GM19193 (cell line): ENCODE data around the gene ROBO1.

Source experiments
- POLR2A ChIP-seq: IDR thresholded peaks from 4 replicates; pipeline ENCODE4 v1.6.1; 2011; ENCODE audit not compliant: insufficient read depth, insufficient read length; ENCODE audit errors: extremely low read depth

Gene ROBO1

GRCh38 chr3:78665776-78666469 is 1101.9 kb downstream of the ROBO1 start:
- TF ChIP-seq POLR2A = no peak

GRCh38 chr3:78665101-78665500 is 1102.7 kb downstream of the ROBO1 start:
- TF ChIP-seq POLR2A = no peak

GRCh38 chr3:78660957-78661356 is 1106.8 kb downstream of the ROBO1 start:
- no peak for TF ChIP-seq POLR2A

DNA sequence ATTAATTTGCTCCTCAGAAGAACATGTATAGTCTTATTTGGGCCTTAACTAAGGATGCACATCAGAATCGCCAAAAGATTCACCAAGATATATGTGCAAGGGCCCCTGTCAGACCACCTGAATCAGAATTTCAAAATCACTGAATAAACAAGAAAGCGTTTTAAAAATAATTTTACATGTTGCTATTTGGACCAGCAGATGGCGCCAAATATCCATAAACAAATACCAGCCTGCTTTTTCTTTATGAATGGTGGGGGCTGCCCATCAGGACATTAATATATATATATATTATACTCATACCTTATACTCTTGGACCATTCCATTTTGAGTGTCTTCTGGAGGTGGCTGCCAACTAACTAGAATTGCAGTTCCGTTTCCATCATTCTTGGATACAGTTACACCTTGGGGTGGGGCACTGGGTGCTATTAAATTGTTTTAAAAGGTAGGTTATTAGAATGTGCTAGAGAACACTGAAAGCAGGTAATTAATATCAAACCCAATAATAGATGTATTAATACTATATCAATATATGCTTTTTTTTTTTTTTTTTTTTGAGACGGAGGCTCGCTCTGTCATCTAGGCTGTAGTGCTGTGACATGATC is 1108.3 kb downstream of the ROBO1 start:
- TF ChIP-seq POLR2A = no peak

DNA sequence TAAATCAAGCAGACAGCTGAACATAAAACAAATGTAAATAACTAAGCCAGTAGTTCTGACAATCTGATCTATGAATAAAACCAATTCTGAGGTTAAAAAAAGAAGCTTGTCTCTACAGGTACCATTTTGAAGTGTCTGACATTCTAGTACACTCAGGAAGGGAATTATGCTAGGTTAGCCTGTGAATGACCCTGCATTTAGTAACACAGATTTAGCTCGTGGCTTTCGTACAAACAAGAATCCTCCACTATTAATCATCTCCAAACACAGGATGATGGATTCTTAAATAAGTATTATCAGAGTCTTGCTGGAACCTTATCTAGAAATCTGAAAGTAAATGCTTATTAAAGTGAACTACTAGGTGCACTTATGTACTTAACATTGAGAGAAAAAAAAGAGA is 1120.1 kb downstream of the ROBO1 start:
- TF ChIP-seq POLR2A = no peak

- no peak for TF ChIP-seq POLR2A
Measured at GRCh38 chr3:78645628-78646310, 1122.0 kb downstream of the ROBO1 start.

DNA sequence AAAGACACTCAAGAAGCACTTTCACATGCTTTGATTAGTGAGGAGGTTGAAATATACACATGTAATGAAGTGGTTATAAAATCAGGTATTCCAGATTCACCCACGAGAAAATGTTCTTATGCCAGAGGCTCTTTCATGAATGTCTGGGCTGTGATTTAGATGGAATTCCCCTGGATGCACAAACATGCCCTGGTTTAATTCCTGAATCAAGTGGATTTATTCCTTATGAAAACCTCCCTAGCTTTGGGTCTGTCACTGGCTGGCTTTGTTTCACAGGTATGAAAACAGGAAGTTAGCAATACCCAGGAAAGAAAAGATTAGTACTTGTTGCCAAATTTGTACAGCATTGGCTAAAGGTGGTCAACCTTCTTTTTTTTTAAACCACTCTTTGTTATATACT is 1123.0 kb downstream of the ROBO1 start:
- no peak for TF ChIP-seq POLR2A

- no peak for TF ChIP-seq POLR2A
Measured at GRCh38 chr3:78642226-78643035, 1125.4 kb downstream of the ROBO1 start.

DNA sequence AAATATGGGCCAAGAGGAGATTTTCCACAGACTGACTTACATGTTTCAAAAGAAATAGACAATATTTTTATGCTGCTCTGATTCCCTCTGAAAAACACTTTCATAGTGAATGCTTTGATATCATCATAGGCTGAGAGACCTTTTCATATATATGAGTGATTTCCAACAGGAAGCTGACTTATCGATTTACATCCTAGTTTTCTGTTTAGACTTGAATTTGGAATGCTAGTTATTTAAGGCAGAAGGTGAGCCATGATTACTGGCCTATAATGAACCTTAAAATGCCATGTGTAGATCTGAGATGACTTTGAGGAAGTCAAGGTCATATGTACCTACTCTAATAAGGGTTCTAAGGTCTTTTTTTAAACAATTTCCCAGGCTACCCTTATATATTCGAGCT is 1126.1 kb downstream of the ROBO1 start:
- no peak for TF ChIP-seq POLR2A

- no peak for TF ChIP-seq POLR2A
Measured at GRCh38 chr3:78634316-78634715, 1133.5 kb downstream of the ROBO1 start.

DNA sequence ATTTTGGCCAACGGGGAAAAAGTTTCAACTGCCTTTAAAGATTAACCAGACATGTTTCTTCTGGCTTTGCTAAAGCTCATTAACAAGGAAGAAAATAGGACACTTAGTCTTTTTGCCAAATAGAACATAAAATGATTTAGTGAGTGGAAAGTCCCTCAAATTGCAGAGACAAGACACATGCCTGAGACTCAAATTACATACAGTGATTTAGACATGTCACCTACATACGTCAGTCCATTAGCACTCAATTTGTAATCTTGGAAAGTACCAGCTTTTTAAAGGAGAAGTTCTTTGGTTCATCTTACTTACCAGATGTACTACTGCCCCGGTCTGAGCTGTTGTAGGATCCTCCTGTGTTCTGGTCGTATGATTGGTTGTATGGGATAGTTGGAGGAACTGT is 1134.2 kb downstream of the ROBO1 start:
- no peak for TF ChIP-seq POLR2A

- no peak for TF ChIP-seq POLR2A
Measured at GRCh38 chr3:78632925-78633553, 1134.8 kb downstream of the ROBO1 start.

DNA sequence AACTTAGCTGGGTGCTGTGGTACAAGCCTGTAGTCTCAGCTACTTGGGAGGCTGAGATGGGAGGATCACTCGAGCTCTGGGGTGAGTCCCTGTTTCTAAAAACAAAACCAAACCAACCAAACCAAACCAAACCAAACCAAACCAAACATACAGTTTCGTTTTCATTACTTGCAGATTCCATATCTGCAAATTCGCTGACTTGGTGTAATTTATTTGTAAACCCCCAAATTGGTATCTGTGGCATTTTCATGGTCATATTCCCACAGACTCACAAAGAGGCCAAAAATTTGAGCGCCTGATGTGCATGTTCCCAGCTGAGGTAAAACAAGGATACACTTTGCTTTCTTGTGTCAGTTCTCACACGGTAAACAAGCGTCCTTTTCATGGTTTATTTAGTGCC is 1138.3 kb downstream of the ROBO1 start:
- no peak for TF ChIP-seq POLR2A

- no peak for TF ChIP-seq POLR2A
Measured at GRCh38 chr3:78621061-78621716, 1146.6 kb downstream of the ROBO1 start.

DNA sequence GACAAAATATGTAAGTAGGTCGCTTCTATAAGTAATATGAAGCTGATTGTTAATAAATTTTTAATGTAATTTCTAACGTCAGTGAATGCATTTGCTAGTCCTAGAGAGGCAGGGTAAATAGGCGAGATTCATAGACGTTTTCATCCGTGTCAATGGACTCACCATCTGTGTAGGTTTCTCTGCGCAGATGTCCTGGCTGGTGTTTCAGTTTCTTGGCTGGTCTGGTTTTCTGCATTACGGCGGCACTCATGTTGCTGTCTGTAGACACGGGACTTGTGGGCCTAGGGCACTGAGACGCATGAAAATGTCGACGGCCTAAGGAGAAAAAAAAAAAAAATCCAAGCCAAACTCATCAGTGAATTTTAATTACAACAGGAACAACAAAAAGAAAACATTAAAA is 1153.3 kb downstream of the ROBO1 start:
- TF ChIP-seq POLR2A = no peak

DNA sequence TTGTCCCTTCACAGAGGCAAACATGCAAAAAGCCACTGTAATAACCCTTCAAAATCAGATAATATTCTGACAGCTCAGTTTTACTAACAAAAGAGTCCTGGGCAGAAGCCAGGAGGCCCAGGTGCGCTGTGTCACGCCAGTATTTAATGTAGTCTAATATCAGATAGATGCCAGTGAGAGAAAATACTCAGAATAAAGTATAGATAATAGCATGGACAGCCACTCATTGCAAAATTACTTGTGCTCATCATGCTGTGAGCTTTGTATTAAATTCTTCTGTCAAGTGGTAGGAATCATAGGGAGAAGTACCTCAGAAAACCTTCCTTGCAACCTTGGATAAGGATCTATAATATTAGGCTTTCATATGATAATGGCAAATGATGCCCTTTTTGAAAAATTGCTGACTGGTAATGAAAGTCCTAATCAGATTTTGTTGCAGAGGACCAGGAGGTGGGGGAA is 1154.3 kb downstream of the ROBO1 start:
- TF ChIP-seq POLR2A = no peak
